ENCODE data around the gene GIMAP5. TPM values are rescaled to one million over a fixed set of nuclear protein-coding genes. Genes with fewer than 3 reads are reported as not detected.

GIMAP5 gene
- polyA plus RNA-seq, 3 donors = 3.2 to 5.9 (median 5.5) TPM

DNA sequence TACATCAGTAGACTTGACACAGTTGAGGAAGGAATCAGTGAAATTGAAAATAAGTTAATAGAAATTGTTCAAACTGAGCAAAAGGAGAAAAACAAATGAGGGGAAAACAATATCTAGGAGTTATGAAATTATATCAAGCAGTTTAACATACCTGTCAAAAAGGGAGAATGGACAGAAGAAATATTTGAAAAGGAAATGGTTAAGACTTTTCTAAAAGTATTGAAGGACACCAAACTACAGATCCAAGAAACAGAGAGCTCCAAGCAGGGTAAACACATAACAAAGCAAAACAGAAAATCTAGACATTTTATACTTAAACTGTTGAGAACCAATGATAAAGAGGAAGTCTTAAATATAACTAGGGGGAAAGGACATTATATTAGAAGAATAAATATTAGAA, 8.6 kb upstream of the GIMAP5 start:
- DNase-seq (ENCODE audit: extremely low read depth in 1 of 11, low read depth in 9 of 11, low spot score in 4 of 11) = no peak

DNA sequence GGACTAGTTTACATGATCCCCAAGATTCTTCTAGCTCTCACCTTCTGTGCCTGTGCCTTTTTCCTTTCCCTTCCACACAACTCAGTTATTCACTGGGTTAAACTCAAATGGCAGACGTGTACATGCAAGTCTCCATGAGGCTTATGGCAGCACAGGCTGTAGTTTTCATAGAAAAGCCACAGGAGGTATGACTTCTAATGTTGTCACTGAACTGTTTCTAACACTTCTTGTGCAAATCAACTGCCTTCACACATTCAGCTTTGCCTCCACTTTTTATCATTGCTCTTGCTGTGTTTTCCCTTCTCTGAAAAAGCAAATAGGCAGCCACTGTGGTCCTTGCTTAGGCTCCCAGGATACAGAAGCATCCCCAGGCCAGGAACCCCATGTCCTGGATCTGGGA, 5.3 kb upstream of the GIMAP5 start:
- DNase-seq (ENCODE audit: extremely low read depth in 1 of 11, low read depth in 9 of 11, low spot score in 4 of 11) = no peak

DNA sequence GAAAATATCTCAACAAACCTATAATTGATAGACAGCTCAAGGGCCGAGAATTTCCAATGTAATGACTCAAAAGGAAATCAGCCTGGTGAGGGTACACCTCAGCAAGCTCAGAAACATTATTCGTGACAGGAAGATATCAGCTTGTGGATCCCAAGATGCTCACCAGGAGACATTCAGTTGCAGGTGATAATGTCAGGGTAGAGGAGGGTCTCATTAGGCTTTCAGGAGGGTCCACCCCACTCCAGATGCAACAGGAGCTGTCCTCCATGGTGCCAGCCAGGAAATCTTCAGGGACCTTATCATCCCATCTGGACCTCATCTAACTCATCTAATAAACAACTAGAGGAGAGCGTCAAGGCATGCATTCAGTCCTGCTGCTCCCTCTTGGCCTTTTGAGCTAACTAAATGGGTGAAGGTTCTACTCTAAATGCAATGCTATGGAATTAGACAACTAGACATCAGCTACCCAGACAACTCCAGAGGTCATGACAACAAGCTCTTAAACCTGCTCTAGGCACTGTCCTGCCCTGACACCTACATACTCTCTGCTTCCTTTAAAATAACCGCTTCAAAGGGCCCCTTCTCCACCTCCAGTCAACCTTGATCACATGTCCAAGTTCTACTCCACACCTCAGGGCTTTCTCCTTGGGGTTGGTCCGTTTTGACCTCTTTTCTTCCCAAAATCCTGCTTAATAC, 4.3 kb upstream of the GIMAP5 start:
- no peak for DNase-seq (ENCODE audit: extremely low read depth in 1 of 11, low read depth in 9 of 11, low spot score in 4 of 11)

DNA sequence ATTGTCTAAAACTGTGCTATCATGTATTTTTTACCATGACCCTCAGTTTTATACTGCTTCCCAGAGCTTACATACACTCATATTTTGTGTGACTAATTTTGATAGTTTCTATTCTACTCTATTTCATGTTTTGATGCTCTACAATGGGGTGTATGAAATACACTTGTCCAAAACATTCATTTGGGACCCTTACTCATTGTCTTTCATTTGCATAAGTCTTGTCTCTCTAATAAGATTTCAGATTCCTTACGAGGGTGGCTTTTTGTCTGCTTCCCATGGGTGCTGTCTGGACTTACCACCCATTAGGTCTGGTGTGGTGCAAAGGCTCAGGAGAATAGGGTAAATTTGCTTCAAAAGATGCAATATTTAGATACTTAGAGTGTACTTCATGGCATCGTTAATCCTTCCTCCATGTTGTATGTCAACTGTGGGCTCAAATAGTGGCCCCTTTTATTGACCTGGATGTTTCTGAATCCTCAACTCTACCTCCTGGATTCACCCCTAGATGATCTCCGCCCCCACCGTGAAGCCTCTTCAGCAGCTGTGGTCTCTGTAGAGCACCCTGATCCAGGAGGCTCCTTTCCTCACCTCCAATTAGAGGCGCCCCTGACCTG, 3.6 kb upstream of the GIMAP5 start:
- DNase-seq (ENCODE audit: extremely low read depth in 1 of 11, low read depth in 9 of 11, low spot score in 4 of 11) = no peak

DNA sequence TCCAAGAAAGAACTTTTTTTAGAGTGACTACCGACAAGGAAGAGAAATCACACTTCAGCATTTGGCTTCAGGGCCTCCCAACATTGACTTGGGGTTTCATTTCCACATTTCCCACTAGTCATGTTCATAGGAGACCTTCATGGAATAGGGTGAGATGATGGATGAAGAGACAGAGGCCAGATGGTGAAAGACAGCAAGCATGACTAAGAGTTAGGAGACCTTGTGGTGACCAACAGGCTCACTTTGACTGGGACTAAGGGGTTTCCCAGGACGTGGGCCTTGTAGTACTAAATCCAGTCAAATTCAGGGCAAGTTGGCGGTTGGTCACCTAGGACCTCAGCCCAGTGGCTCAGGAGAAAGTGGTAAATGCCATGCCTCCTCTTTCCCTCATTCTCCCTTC, 3.0 kb upstream of the GIMAP5 start:
- no peak for DNase-seq (ENCODE audit: extremely low read depth in 1 of 11, low read depth in 9 of 11, low spot score in 4 of 11)

DNA sequence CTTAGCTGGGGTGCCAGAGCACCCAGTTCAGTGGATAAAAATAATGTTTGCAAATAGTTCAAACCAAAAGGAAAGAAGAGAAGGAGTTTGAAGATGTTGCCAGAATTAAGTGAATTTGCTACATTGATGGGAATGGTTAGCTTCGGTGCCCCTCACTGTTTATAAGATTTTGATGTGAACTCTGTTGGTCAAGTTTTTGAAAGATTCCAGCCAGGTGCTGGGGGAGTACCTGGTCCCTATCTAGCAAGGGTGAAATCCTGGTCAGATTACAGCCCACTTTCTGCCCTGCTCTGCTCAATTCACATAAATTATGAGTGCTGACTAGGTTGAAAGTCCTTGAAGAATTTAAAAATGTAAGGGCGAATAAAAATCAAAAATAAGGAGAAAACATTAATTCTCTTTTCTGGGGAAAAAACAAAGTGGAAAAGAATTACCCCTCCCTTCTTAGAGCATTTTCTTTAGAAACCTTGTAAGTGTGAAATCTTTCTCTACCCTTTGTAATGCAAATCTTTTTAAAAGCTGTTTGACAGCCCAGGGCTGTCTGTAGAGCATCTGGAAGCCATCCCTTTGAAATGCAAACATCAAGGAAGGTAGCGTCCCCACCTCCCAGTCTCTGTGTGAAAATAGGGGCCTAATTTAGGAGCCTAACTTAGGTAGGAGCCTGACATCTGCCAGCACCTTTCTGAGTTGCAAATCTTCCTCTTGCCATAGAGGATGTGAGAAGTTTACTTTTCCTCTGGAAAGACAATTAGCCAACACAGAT, 1.4 kb upstream of the GIMAP5 start:
- DNase-seq (ENCODE audit: extremely low read depth in 1 of 11, low read depth in 9 of 11, low spot score in 4 of 11) = no peak

DNA sequence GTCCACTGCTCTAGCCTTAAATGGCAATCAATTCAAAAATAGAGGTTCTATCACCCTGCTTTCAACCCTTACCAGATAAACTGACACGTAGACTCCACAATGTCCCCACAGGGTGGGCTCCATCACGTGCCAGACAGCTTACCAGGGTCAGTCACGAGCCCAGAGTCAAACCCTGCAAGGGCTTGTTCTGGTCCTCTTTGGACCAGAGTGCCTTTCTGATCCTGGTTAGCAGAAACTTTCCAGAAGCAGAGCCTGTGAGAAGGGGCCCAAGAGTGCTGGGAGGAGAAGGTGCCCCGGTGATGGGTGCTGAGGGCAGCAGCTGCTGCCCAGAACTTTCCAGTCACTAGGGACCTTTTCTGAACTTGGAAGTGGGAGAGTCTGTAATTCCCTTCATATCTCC, 354 bp upstream of the GIMAP5 start:
- no peak for DNase-seq (ENCODE audit: extremely low read depth in 1 of 11, low read depth in 9 of 11, low spot score in 4 of 11)

DNA sequence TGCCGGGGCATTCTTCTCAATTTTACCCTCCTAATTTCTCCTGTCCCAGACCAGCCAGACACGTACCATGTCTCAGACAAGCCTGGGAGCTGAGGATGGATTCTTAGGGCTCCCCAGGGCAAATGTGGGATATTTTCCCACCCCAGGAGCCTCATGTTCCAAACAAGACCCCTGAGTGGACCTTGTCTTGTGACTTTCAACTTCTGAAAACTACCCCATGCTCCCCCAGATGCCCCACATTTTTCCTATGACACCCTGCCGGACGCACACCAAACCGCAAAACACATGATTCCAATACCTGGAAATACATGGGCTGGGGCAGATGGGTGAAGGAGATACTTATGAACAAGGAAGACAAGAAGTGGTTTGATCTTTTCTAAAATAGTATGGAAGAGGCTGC, 874 bp downstream of the GIMAP5 start:
- no peak for DNase-seq (ENCODE audit: extremely low read depth in 1 of 11, low read depth in 9 of 11, low spot score in 4 of 11)

DNA sequence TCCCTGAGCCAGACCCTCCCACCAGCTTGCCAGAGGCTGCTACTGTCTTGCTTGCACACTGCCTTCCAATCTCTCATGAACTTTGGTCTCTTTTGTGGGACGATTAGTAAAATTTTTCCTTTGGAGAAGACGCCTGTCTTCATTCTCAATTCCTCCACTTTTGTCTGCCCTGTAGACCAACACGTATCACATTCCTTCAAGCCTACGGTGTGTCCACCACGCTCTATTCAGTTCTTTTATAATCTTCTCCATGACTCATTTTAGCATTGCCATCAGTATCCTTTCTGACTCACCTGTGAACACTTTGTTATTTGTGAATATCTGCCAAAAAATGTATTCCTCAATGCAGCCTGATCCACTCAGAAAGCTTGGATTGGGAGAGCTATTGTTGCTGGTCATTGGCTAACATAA, 1.4 kb downstream of the GIMAP5 start:
- no peak for DNase-seq (ENCODE audit: extremely low read depth in 1 of 11, low read depth in 9 of 11, low spot score in 4 of 11)

DNA sequence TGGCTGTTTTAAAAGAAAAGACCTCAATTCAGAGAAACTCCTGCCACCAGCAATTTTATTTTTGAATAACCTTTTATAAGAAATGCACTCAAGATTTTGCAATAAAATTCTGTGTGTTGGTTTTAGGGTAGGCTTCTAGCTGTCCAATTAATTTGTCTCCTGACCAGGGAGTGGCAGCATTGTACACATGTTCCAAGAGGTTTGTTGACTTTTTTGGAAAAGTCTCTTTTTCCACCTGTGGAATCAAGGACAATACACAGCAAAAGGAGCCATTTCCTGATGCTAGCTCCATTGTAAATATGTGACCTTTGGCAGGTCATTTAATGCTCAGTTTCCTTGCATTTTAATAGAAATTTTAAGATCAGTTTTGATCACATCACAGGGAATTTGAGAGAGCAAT, 1.8 kb downstream of the GIMAP5 start:
- no peak for DNase-seq (ENCODE audit: extremely low read depth in 1 of 11, low read depth in 9 of 11, low spot score in 4 of 11)

DNA sequence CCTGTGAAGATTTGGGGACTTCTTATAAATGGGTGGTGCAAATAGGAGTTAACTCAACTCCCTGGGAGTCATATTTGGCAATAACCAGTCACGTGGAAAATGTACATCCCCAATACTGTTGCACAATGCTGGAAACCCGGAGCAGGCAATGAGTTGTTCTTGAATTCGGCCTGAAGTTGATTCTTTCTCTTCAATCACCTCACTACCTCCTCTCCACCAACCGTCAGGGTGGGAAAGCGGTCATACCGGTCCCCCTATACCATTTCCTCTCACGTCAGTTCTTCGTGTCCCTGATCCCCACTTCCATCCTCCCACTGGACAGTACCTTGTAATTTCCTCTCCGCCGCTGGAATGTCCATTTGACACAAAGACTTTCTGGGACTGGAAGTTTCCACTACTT, 2.8 kb downstream of the GIMAP5 start:
- no peak for DNase-seq (ENCODE audit: extremely low read depth in 1 of 11, low read depth in 9 of 11, low spot score in 4 of 11)

DNA sequence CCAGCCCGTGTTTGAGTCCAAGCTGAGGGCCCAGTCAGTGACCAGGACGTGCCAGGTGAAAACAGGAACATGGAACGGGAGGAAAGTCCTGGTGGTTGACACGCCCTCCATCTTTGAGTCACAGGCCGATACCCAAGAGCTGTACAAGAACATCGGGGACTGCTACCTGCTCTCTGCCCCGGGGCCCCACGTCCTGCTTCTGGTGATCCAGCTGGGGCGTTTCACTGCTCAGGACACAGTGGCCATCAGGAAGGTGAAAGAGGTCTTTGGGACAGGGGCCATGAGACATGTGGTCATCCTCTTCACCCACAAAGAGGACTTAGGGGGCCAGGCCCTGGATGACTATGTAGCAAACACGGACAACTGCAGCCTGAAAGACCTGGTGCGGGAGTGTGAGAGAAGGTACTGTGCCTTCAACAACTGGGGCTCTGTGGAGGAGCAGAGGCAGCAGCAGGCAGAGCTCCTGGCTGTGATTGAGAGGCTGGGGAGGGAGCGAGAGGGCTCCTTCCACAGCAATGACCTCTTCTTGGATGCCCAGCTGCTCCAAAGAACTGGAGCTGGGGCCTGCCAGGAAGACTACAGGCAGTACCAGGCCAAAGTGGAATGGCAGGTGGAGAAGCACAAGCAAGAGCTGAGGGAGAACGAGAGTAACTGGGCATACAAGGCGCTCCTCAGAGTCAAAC, 5.2 kb downstream of the GIMAP5 start:
- DNase-seq (ENCODE audit: extremely low read depth in 1 of 11, low read depth in 9 of 11, low spot score in 4 of 11) = no peak

DNA sequence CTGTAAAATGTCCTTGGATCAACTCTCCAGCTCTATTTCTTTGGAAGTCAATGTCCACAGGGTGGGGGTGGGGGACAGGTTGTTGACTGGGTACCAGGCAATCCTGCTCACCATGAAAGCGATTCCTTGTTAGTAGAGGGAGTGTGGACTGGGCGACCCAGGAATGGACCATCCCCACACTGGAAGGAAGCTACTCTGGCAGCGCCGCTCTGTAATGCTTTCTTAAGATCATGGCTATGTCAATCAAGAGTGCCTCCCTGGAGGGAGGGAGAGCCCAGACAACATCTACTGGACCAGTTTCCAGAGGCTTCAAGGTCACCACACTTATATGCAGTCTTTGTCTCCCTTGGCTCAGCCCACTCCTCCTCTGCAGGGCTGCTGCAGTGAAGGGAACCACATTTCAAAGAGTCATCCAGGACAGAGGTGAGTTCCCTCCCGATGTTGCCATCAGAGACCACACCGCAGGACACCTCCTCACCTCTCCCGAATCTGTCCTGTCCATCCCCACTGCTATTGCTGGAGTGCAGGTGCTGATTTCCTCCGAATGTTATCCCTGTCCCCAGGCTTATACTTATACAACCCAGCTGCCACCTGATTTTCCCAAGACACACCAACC, 6.9 kb downstream of the GIMAP5 start:
- DNase-seq (ENCODE audit: extremely low read depth in 1 of 11, low read depth in 9 of 11, low spot score in 4 of 11) = no peak

DNA sequence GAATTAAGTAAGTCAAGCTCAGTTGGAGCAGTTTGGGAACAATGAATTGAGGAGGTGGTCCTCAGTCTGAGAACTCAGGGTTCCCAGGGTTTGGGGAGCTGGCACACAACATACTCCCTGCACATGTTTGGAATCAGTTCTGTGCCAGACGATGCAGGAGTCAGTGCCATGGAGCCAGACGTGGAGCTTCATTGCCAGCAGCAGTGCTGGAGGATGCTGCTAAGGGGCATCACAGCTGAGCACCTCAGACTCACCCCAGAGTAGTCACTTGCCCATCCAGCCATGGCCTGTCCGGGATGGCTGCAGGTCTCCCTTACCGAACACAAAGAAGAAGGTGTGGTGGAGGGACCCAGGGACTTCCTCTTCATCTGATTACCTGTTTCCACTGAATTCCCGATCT, 7.9 kb downstream of the GIMAP5 start:
- no peak for DNase-seq (ENCODE audit: extremely low read depth in 1 of 11, low read depth in 9 of 11, low spot score in 4 of 11)

DNA sequence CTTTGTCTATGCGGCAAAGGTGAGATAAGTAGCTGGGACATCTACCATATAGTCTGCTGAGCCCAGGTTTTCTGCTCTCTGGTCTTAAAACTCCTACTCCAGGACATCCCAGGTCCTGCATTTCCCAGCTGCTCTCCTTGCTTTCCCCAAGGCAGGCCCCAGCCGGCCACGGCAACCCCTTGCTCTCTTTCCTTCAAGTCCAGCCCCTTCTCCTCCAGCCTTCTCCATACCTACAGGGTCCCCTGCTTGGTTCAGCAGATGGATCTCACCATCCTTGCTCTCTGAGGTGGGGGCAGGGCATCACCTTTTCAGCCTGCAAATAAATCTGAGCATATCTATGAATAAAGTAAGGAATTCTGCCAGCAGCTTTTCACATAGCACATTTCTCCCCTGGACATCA, 8.7 kb downstream of the GIMAP5 start:
- no peak for DNase-seq (ENCODE audit: extremely low read depth in 1 of 11, low read depth in 9 of 11, low spot score in 4 of 11)

DNA sequence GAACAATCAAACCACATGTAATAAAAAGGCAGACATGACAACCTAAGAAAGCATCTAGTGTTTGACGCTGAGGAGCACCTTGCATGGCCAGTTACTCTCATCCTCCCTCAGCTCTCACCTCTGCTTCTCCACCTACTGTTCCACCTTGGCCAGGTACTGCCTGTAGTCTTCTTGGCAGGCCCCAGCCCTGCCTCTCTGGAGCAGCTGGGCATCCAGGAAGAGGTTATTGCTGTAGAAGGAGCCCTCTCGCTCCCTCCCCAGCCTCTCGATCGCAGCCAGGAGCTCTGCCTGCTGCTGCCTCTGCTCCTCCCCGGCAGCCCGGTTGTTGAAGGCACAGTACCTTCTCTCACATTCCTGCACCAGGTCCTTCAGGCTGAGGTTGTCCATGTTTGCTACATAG, 9.7 kb downstream of the GIMAP5 start:
- no peak for DNase-seq (ENCODE audit: extremely low read depth in 1 of 11, low read depth in 9 of 11, low spot score in 4 of 11)

DNA sequence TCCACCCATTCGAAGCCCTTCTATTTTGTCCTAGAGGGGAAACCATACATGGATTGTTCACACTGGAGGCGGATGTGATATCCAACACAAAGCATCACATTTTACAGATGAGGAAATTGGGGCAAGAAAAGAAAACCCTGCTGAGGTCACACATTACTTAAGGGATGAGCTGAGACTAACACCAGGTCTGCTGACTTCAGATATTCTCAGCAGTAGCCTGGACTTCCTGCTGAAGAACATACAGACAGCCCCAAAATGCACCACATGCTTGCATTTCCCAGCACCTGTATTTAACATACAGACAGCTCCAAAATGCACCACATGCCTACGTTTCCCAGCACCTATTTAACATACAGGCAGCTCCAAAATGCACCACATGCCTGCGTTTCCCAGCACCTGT, 11.2 kb downstream of the GIMAP5 start:
- no peak for DNase-seq (ENCODE audit: extremely low read depth in 1 of 11, low read depth in 9 of 11, low spot score in 4 of 11)

DNA sequence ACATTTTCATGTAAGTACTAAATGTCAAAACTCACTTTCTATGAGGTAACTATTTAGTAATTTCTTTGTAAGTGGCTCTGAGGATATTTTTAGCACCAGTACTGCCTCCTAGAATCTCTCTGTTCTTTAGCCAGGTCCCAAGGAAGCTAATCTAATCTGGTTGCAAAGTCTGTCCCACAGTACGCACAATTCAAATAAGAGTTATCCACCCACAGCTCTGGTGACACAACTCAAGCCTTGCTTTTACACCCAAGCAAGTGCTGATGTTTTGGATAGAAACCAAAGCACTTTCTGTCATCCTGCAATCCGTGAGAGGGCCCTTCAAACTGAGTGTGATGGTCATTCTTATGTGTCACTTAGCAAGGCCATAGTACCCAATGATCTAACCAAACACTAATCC, 14.5 kb downstream of the GIMAP5 start:
- DNase-seq (ENCODE audit: extremely low read depth in 1 of 11, low read depth in 9 of 11, low spot score in 4 of 11) = no peak

DNA sequence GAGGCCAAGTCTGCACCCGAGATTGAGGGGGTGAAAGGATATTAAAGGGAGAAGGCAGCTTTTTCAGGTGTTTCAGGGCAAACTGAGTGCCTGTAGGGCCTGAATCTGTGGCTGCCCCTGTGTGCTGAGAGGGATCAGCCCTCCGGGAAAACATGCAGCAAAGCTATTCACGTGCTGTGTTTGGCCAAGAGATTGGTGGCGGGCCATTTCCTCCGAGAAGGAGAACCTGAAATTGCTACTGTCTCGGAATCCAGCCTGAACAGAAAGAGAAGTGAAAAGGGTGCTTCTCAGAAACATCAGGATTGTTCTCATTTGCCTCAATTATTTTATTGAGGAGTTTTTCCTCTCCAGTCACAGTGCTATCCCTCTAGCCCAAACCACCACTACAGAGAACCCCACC, 16.0 kb downstream of the GIMAP5 start:
- no peak for DNase-seq (ENCODE audit: extremely low read depth in 1 of 11, low read depth in 9 of 11, low spot score in 4 of 11)
